BLaER1 (cell line): ENCODE results near the gene LRRC43.
A peak's percentile ranks its signal among the peaks of the same experiment; 100 is the strongest.

Experiments used
- H3K27ac ChIP-seq: shearing (Covaris generic); formaldehyde crosslinking; 2 replicates; pipeline ENCODE4 v1.8.1; 2022
- H3K27me3 ChIP-seq: shearing (Covaris generic); formaldehyde crosslinking; 2 replicates; pipeline ENCODE4 v1.8.1; 2022
- H3K36me3 ChIP-seq: shearing (Covaris generic); formaldehyde crosslinking; 2 replicates; pipeline ENCODE4 v1.8.1; 2022
- H3K4me1 ChIP-seq: shearing (Covaris generic); formaldehyde crosslinking; 2 replicates; pipeline ENCODE4 v1.8.1; 2022
- H3K4me2 ChIP-seq: shearing (Covaris generic); formaldehyde crosslinking; 2 replicates; pipeline ENCODE4 v1.8.1; 2022
- H3K4me3 ChIP-seq: shearing (Covaris generic); formaldehyde crosslinking; 2 replicates; pipeline ENCODE4 v1.8.1; 2022
- H3K9ac ChIP-seq: shearing (Covaris generic); formaldehyde crosslinking; 2 replicates; pipeline ENCODE4 v1.8.1; 2022
- H3K9me3 ChIP-seq: shearing (Covaris generic); formaldehyde crosslinking; 2 replicates; pipeline ENCODE4 v1.8.1; 2022
- H4K20me1 ChIP-seq: shearing (Covaris generic); formaldehyde crosslinking; 2 replicates; pipeline ENCODE4 v1.8.1; 2022
- Cebpa-rat ChIP-seq: shearing (Covaris generic); IDR thresholded peaks from 2 replicates; pipeline ENCODE4 v1.8.1; 2022

LRRC43 gene

DNA sequence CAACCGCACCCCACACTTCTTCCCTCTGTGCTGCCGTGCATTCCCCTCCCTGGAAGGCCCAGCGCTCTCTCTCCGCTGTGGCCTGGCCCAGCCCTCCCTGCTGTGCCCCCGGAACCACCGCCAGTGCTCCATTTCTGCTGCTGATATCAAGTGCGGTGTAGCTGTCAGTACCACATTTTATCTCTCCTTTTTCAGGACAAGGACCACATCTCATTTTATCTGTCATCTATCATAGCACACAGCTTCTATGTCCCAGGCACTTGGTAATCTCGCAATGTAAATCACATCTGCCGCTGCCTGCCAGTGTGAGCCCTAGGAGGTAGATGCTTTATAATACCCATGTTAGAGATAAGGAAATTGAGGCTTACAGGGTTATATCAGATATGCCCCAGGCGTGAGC, 27.2 kb upstream of the LRRC43 start:
- Histone ChIP-seq H3K27ac (no peak overlapping the region), H3K4me1 (peaks cover 26% of the 10 kb centered on the region), H3K4me2 (no peak overlapping the region), H3K9me3 (no peaks in the 10 kb centered on the region), H3K36me3 (peaks cover 4% of the 10 kb centered on the region; the same call in 1 of the 2 replicates), H4K20me1 (no peaks in the 10 kb centered on the region), H3K9ac (no peak overlapping the region), H3K27me3 (no peaks in the 10 kb centered on the region), H3K4me3 (no peak overlapping the region)
- no peak for TF ChIP-seq Cebpa-rat

- Histone ChIP-seq H3K27me3 (no peaks in the 10 kb centered on the region), H3K9me3 (no peaks in the 10 kb centered on the region), H4K20me1 (no peaks in the 10 kb centered on the region), H3K36me3 (peaks cover 4% of the 10 kb centered on the region; the same call in 1 of the 2 replicates), H3K4me1 (peaks cover 21% of the 10 kb centered on the region), H3K4me3 (no peak overlapping the region), H3K9ac (no peak overlapping the region), H3K4me2 (no peak overlapping the region), H3K27ac (no peak overlapping the region)
- no peak for TF ChIP-seq Cebpa-rat
Measured at GRCh38 chr12:122158700-122159285, 24.1 kb upstream of the LRRC43 start.

GRCh38 chr12:122159882-122160281, 23.0 kb upstream of the LRRC43 start:
- H3K36me3 ChIP-seq: peaks cover 4% of the 10 kb centered on the region; the same call in 1 of the 2 replicates
- H3K9me3 ChIP-seq: no peaks in the 10 kb centered on the region
- TF ChIP-seq Cebpa-rat: no peak
- H3K27me3 ChIP-seq: no peaks in the 10 kb centered on the region
- H3K4me3 ChIP-seq: no peak overlapping the region
- H3K9ac ChIP-seq: no peak overlapping the region
- H3K4me1 ChIP-seq: peaks cover 21% of the 10 kb centered on the region
- no peak overlapping the region for H3K4me2 ChIP-seq
- no peaks in the 10 kb centered on the region for H4K20me1 ChIP-seq
- H3K27ac ChIP-seq: no peak overlapping the region

DNA sequence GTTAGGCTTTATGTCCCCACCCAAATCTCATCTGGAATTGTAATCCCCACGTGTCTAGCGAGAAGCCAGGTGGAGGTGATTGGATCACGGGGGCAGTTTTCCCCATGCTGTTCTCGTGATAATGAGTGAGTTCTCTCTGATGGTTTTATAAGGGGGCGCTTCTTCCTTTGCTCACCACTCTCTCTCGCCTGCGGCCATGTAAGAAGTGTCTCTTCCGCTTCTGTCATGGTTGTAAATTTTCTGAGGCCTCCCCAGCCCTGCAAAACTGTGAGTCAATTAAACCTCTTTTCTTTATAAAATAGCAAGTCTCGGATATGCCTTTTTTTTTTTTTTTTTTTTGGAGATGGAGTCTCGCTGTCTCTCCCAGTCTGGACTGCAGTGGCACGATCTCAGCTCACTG, 22.2 kb upstream of the LRRC43 start:
- no peaks in the 10 kb centered on the region for H4K20me1 ChIP-seq
- H3K4me2 ChIP-seq: no peak overlapping the region
- no peak overlapping the region for H3K9ac ChIP-seq

GRCh38 chr12:122161682-122162081, 21.2 kb upstream of the LRRC43 start:
- no peaks in the 10 kb centered on the region for H3K27me3 ChIP-seq
- H3K4me3 ChIP-seq: no peak overlapping the region
- H3K9me3 ChIP-seq: no peaks in the 10 kb centered on the region
- no peak overlapping the region for H3K9ac ChIP-seq
- no peaks in the 10 kb centered on the region for H4K20me1 ChIP-seq
- H3K27ac ChIP-seq: no peak overlapping the region
- no peaks in the 10 kb centered on the region for H3K36me3 ChIP-seq
- peaks cover 21% of the 10 kb centered on the region for H3K4me1 ChIP-seq
- H3K4me2 ChIP-seq: 0 out of 2 replicates have a peak overlapping the region, but pooled peaks have one; percentile 9
- no peak for TF ChIP-seq Cebpa-rat

More for the DNA sequence above, 22.2 kb upstream of the LRRC43 start:
- H3K36me3 ChIP-seq: no peaks in the 10 kb centered on the region
- no peak for TF ChIP-seq Cebpa-rat
- H3K4me1 ChIP-seq: peaks cover 21% of the 10 kb centered on the region
- H3K27me3 ChIP-seq: no peaks in the 10 kb centered on the region
- no peak overlapping the region for H3K27ac ChIP-seq
- no peak overlapping the region for H3K4me3 ChIP-seq
- H3K9me3 ChIP-seq: no peaks in the 10 kb centered on the region

DNA sequence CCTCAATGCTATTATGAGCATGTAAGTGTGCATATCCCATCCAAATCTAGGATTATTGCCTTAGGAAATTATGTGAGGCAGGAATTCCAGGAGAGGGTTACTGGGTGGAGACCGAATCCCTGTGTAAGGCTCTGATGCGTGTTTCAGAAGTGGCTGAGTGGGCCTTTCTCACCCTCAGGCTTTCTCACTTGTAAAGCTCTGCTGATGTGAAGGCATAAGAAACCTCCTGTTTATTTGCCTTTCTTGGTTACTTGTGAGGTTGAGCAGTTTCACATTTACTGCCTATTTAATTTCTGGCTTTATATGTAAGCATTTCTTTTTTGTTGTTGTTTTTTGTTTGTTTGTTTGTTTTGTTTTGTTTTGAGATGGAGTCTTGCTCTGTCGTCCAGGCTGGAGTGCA, 19.9 kb upstream of the LRRC43 start:
- H3K36me3 ChIP-seq: no peaks in the 10 kb centered on the region
- H3K9ac ChIP-seq: no peak overlapping the region
- no peak overlapping the region for H3K4me3 ChIP-seq
- TF ChIP-seq Cebpa-rat: no peak
- no peaks in the 10 kb centered on the region for H3K9me3 ChIP-seq
- H3K27ac ChIP-seq: no peak overlapping the region
- H3K4me2 ChIP-seq: no peak overlapping the region
- no peaks in the 10 kb centered on the region for H4K20me1 ChIP-seq
- peaks cover 18% of the 10 kb centered on the region for H3K4me1 ChIP-seq
- H3K27me3 ChIP-seq: no peaks in the 10 kb centered on the region

GRCh38 chr12:122166422-122167349, 16.2 kb upstream of the LRRC43 start:
- H4K20me1 ChIP-seq: no peaks in the 10 kb centered on the region
- no peak overlapping the region for H3K9ac ChIP-seq
- no peaks in the 10 kb centered on the region for H3K27me3 ChIP-seq
- no peak for TF ChIP-seq Cebpa-rat
- no peaks in the 10 kb centered on the region for H3K9me3 ChIP-seq
- H3K36me3 ChIP-seq: no peaks in the 10 kb centered on the region
- no peak overlapping the region for H3K4me3 ChIP-seq
- no peak overlapping the region for H3K27ac ChIP-seq
- H3K4me1 ChIP-seq: peaks cover 6% of the 10 kb centered on the region; the same call in 1 of the 2 replicates
- no peak overlapping the region for H3K4me2 ChIP-seq

DNA sequence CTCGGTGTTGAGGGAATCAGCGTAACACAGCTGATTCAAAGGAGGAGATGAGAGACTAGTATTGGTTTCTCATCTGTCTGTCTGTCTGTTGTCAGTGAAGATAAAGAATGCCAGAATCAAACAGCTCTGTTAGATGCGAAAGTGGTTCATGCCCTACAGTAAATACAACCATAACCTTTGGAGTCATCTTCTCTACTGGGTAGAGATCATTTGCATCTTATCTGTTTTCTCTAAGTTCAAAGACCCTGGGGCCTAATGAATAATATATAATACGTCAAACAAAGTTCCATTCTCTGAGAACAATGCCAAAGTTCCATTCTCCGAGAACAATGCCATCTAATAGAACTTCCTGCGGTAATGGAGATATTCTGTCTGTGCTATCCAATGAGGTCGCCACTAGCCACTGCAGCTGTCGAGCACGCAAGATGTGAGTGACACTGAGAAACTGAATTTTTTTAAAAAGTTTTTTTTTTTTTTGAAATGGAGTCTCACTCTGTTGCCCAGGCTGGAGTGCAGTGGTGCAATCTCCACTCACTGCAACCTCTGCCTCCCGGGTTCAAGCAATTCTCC, 15.5 kb upstream of the LRRC43 start:
- Histone ChIP-seq H3K4me1 (no peaks in the 10 kb centered on the region), H3K27me3 (no peaks in the 10 kb centered on the region), H3K4me2 (no peak overlapping the region), H3K27ac (no peak overlapping the region), H3K36me3 (no peaks in the 10 kb centered on the region), H3K9ac (no peak overlapping the region), H3K9me3 (no peaks in the 10 kb centered on the region), H3K4me3 (no peak overlapping the region), H4K20me1 (no peaks in the 10 kb centered on the region)
- no peak for TF ChIP-seq Cebpa-rat

DNA sequence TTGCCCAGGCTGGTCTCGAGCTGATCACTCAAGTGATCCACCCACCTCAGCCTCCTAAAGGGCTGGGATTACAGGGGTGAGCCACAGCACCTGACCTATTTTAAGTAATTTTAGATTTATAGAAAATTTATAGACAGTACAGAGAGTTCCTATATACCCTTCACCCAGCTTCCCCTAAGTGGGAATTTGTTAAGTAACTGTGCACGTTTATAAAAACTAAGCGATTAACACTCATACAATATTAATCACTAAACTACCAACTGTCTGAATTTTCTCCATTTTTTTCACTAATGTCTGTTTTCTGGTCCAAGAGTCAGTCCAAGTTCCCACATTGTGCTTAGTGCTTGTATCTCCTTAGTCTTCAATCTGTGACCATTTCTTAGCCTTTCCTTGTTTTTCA, 14.4 kb upstream of the LRRC43 start:
- no peaks in the 10 kb centered on the region for H3K36me3 ChIP-seq
- no peak for TF ChIP-seq Cebpa-rat

DNA sequence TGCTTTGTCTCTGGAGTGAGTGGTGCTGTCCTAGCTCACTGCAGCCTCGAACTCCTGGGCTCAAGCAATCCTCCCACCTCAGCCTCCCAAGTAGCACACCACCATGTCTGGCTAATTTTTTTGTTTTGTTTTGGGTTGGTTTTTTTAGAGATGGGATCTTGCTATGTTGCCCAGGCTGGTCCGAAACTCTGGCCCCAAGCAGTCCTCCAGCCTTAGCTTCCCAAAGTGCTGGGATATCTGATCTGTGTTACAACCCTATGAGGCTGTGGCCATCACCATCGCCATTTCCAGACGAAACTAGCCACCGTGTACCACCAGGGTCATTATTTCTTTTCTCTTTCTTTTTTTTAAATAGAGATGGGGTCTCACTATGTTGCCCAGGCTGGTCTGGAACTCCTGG, 11.5 kb upstream of the LRRC43 start:
- Histone ChIP-seq H3K27me3 (no peaks in the 10 kb centered on the region), H3K4me2 (no peak overlapping the region), H3K9ac (no peak overlapping the region), H3K9me3 (no peaks in the 10 kb centered on the region), H3K36me3 (no peaks in the 10 kb centered on the region), H4K20me1 (no peaks in the 10 kb centered on the region), H3K27ac (no peak overlapping the region), H3K4me1 (no peaks in the 10 kb centered on the region), H3K4me3 (no peak overlapping the region)
- TF ChIP-seq Cebpa-rat: no peak

More for the DNA sequence above, 14.4 kb upstream of the LRRC43 start:
- Histone ChIP-seq H3K4me3 (no peak overlapping the region), H3K4me1 (no peaks in the 10 kb centered on the region), H3K9me3 (no peaks in the 10 kb centered on the region), H3K27ac (no peak overlapping the region), H3K4me2 (no peak overlapping the region), H4K20me1 (no peaks in the 10 kb centered on the region), H3K9ac (no peak overlapping the region), H3K27me3 (no peaks in the 10 kb centered on the region)
